ENCODE data around the gene TSR3.

- no peak for TF ChIP-seq CEBPB (IDR thresholded peaks at IDR 0.05; ENCODE audit: low read depth)
- TF ChIP-seq ELF1 (IDR thresholded peaks at IDR 0.05; ENCODE audit: borderline replicate concordance, low read depth): no peak
- TF ChIP-seq CTCF (IDR thresholded peaks at IDR 0.05 in 2 of 3, conservative IDR thresholded peaks at IDR 0.05 in 1 of 3; ENCODE audit: borderline replicate concordance in 1 of 3, insufficient read depth in 1 of 3, low read depth in 2 of 3, low read length in 2 of 3): no peak
- no peak for TF ChIP-seq FOSL1 (IDR thresholded peaks at IDR 0.05; ENCODE audit: low read depth)
These were observed 30.1 kb upstream of the TSR3 start for GRCh38 chr16:1381612-1382406.
